ENCODE measurements around the gene UQCC5. TPM values are rescaled to one million over a fixed set of nuclear protein-coding genes. Genes with fewer than 3 reads are reported as not detected.

UQCC5 gene
- total RNA-seq, 1 experiment from 2014 or later: 4.2 TPM

DNA sequence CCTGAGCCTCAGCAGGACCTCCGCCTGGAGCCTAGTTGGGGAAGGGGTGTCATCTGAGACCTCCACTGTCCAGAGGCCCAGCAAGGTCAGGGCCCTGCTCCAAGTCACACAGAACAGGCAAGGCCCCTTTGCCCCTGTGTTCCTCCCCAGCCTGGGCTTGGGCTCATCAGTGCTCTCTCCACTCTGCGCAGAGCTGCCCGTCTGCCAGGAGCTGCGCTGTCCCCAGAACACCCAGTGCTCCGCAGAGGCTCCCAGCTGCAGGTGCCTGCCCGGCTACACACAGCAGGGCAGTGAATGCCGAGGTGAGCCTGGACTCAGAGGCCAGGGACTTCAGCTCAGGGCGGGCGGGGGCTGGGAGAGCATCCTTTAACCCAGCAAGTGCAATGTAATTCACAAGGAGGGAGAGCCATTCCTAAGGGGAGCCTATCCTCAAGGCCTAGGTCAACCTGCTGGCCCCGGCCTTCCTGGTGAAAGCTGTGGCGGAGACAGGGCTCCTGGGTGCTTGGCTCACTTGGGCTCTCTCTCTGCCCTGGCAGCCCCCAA lies 33.5 kb upstream of the UQCC5 start:
- DNase-seq (ENCODE audit: low spot score): no peak
- in situ Hi-C loops (cut with HindIII; ENCODE audit: low sequenced_read_pairs): no loop called here

DNA sequence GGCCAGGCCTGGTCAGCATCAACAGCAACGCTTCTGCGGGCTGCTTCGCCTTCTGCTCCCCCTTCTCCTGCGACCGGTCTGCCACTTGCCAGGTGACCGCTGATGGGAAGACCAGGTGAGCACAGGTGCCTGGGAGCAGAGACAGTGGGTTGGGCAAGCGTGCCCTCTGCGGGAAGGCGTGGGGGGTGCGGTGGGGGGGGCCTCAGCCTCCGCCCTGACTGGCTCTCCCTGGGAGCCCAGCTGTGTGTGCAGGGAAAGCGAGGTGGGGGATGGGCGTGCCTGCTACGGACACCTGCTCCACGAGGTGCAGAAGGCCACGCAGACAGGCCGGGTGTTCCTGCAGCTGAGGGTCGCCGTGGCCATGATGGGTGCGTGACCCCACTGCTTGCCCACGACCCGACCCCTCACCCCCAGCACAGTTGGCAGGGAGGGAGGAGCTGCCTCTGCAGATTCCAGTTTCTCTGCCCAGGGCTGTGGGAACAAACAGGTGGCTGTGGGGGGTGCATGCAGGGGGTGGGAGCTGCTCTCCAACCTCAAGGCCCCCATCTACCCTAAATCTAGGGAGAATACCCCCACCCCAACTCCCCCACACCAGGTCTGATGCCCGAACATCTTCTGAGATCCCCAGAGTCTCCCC lies 32.5 kb upstream of the UQCC5 start:
- no peak for DNase-seq (ENCODE audit: low spot score)
- in situ Hi-C loops (cut with HindIII; ENCODE audit: low sequenced_read_pairs): no loop called here

DNA sequence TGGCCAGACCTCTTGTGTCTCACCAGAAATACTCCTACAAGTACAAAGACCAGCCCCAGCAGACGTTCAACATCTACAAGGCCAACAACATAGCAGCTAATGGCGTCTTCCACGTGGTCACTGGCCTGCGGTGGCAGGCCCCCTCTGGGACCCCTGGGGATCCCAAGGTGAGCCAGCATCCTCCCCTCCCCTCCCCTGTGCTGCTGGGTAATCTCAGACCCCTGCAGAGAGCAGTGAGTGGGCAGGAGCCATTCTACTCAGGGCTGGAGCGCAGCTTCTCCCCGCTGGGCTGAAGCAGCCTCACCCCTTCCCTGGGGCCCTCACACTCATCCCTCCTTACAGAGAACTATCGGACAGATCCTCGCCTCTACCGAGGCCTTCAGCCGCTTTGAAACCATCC lies 31.4 kb upstream of the UQCC5 start:
- no peak for DNase-seq (ENCODE audit: low spot score)
- in situ Hi-C loops (cut with HindIII; ENCODE audit: low sequenced_read_pairs): no loop called here

DNA sequence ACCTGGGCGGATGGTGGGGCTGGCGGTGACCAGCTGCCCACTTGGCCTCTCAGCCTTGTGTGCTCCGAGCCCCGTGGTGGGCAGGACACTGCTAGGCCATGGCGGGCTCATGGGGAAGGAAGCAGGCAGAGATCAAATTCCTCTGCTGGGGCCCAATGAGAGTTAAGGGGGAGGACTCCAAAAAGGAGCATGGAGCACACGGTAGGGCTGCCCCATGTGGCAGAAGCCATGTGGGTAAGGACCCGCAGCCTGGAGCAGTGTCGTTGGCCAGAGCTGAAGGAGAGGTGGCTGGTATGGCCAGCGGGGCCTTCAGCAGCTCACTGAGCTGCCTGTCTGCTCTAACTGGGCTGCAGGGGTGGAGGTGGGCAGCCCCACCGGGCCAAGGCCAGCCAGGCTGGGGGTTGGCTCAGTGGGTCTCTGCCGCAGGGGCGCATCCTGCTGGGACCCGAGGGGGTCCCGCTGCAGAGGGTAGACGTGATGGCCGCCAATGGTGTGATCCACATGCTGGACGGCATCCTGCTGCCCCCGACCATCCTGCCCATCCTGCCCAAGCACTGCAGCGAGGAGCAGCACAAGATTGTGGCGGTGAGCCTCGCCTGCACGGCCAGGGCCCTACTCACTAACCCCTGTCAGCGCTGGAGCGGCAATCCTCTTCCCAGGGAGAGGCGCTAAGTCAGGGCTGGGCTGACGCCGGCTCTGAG lies 30.0 kb upstream of the UQCC5 start:
- in situ Hi-C loops (cut with HindIII; ENCODE audit: low sequenced_read_pairs): no loop called here
- DNase-seq (ENCODE audit: low spot score): no peak

DNA sequence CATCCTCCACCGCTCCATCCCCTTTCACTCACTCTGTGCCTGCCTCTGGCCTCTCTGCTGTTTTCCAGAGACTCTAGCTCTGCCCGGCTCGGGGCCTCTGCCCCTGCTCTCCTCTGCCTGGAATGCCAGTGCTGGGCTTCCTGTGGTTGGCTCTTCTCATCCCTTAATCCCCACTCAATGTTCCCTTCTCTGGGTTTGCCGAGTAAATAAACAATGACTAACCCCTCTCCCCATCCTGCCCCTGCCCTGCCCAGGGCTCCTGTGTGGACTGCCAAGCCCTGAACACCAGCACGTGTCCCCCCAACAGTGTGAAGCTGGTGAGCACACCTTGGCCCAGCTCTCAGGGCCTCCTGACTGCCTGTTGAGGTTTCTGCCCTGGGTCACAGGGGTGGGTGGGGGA lies 29.0 kb upstream of the UQCC5 start:
- in situ Hi-C loops (cut with HindIII; ENCODE audit: low sequenced_read_pairs): no loop called here
- DNase-seq (ENCODE audit: low spot score): no peak

DNA sequence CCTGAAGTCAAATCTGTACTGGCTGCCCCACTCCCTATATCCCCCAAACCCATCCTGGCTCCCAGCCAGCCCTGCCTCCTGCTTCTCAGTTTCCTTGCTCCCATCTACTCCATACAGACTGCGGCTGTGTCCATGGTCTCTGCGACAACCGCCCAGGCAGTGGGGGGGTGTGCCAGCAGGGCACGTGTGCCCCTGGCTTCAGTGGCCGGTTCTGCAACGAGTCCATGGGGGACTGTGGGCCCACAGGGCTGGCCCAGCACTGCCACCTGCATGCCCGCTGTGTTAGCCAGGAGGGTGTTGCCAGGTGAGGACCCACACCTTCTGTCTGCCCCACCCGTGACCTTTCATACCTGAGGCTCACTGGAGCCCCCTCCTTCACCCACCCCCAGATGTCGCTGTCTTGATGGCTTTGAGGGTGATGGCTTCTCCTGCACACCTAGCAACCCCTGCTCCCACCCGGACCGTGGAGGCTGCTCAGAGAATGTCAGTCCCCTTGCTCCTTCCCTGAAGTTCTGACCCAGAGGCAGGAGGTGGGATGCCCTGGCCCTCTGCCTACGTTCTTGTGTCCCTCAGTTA lies 26.6 kb upstream of the UQCC5 start:
- in situ Hi-C loops (cut with HindIII; ENCODE audit: low sequenced_read_pairs): no loop called here

DNA sequence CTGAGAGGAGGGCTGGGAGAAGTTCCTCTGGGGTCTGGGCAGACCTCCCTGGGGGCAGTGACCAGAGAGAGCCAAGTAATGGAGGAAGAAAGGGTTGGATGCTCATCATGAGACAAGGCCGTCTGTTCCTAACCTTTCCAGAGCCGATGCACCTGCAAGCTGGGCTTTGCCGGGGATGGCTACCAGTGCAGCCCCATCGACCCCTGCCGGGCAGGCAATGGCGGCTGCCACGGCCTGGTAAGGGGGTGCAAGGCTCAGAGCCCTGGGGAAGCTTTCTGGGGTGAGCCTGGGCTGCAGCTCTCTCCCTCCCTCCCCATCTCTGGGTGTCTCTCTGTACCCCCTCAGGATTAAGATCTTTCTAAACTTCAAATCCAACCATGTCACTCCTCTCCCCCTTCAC lies 24.9 kb upstream of the UQCC5 start:
- DNase-seq (ENCODE audit: low spot score): no peak
- in situ Hi-C loops (cut with HindIII; ENCODE audit: low sequenced_read_pairs): no loop called here

More for the DNA sequence above, 26.6 kb upstream of the UQCC5 start:
- no peak for DNase-seq (ENCODE audit: low spot score)

DNA sequence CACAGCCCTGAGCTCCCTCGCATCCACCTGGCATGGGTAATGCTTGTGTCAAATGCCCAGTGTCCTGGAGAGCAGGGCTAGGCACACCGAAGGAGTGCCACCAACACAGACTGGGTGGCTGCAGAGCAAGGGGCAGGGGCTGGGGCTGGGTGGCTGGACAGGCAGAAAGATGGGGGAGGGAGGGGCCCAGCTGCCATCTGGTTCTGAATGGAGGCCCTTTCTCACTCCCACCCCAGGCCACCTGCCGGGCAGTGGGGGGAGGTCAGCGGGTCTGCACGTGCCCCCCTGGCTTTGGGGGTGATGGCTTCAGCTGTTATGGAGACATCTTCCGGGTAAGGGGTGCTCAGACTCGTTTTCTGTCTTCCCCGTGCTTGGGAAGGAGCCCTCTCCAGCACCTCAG lies 24.3 kb upstream of the UQCC5 start:
- no peak for DNase-seq (ENCODE audit: low spot score)
- in situ Hi-C loops (cut with HindIII; ENCODE audit: low sequenced_read_pairs): no loop called here

DNA sequence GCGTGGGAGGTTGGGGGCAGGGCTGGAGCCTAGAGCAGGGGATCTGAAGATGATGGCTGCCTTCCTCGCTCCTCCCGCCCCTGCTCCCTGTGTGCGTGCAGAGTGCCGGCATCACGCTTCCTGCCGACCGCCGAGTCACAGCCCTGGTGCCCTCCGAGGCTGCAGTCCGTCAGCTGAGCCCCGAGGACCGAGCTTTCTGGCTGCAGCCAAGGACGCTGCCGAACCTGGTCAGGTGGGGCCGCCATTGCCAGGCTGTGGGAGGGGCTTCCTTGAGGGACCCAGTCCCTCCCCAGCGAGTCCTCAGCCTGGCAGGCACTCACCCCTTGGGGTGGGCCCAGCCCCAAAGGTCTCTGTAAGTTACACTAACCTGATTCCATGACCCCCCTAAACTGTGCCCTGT lies 23.7 kb upstream of the UQCC5 start:
- DNase-seq (ENCODE audit: low spot score): no peak
- in situ Hi-C loops (cut with HindIII; ENCODE audit: low sequenced_read_pairs): no loop called here

DNA sequence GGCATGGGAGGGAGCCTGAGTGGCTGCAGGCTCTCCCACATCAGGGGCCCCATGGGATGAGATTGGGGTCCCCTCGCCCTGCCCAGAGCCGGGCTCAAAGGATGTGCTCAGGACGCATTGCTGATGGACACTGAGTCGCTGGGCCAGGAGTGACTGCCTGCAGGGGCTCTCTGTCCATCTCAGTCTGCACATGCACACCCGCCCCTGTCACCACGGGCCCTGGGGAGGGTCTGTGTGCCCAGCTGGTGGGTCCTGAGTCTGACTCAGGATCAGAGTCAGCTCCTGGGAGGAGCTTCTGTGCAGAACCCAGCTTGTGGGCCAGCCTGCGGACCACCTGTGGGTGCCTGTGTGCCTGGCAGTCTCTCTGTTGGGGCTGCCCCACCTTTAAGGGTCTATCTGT lies 23.1 kb upstream of the UQCC5 start:
- no peak for DNase-seq (ENCODE audit: low spot score)
- in situ Hi-C loops (cut with HindIII; ENCODE audit: low sequenced_read_pairs): no loop called here

DNA sequence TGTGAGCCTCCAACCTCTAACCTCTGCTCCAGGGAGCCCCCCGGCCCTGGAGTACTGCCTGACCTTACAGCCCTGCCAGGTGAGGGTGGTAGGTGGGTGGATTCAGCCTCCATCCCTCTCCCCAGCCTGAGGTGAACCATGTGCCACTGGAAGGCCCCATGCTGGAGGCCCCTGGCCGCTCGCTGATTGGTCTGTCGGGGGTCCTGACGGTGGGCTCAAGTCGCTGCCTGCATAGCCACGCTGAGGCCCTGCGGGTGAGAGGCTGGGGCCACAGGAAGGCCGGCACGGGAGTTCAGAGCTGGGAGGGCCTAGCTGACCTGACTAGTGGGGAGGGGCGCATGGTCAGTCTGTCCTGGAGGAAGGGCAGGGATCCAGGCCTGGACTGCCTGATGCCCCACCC lies 21.8 kb upstream of the UQCC5 start:
- in situ Hi-C loops (cut with HindIII; ENCODE audit: low sequenced_read_pairs): no loop called here
- no peak for DNase-seq (ENCODE audit: low spot score)

DNA sequence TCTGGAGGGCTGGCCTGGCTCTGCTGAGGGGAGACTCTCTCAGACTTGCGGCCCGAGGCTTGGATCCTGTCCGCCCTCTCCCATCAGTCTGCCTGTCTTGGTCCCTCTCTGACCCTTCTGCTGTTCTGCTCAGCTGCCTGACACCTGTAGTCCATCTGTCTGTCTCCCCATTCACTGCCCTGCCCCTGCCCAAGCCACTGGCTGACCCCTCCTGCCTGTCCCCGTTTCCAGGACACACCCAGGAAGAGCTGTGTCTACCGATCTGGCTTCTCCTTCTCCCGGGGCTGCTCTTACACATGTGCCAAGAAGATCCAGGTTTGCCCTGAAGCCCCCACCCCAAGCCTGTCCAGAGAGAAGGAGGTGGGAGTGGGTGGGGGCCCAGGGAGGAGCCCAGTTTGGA lies 21.2 kb upstream of the UQCC5 start:
- in situ Hi-C loops (cut with HindIII; ENCODE audit: low sequenced_read_pairs): no loop called here
- DNase-seq (ENCODE audit: low spot score): no peak

DNA sequence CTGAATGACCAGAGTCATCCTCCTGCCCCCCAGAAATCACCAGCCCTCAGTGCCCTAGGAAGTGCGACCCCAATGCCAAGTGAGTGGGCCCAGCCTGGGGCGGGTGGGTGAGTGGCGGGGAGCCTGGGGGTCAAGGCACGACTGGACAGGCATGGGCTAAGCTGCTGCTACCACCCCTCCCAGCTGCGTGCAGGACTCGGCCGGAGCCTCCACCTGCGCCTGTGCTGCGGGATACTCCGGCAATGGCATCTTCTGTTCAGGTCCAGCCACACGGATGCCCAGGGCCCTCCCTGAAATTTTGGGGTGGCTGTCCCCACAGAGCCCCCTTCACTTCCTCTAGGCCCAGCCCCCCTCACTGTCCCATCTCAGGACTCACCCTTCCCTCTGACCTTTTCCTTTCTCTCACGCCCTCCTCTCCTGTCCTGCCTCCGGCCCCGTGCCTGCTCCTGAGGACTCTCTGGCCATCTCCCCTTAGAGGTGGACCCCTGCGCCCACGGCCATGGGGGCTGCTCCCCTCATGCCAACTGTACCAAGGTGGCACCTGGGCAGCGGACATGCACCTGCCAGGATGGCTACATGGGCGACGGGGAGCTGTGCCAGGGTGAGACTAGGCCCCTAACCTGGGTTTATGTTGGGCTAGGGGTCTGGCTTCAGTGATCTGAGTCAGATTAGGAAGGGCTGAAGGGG lies 19.8 kb upstream of the UQCC5 start:
- no peak for DNase-seq (ENCODE audit: low spot score)
- in situ Hi-C loops (cut with HindIII; ENCODE audit: low sequenced_read_pairs): no loop called here

DNA sequence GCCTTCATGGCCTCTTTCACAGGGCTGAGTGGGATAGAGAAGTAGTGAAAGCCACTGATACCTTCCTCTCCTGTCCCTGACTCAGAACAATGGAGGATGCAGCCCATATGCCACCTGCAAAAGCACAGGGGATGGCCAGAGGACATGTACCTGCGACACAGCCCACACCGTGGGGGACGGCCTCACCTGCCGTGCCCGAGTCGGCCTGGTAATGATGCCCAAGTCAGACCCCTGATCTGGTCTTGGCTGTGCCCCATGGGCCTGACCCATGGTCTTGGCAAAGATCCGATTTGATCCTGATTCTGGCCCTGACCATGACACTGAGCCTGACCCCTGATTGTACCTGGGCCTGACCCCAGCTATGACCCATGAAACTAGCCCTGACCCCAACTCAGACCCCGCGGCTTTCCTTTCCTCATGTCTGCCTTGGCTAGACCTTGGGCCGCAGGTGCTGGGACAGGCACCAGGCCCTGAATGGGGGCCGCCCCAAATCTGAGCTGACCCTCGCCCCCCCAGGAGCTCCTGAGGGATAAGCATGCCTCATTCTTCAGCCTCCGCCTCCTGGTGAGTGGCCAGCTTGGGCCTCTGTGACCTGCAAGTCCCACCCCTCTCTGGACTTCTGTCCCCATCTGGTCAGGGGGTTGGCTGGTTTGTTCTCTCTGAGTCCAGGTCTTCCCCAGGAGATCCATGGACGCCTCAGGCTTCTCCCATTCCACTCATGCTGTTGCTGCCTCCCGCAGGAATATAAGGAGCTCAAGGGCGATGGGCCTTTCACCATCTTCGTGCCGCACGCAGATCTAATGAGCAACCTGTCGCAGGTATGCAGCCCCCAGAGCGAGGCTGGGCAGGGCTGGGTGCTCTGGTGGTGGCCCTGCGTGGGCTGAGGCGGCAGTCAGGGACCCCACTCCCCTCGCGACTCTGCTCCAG lies 18.3 kb upstream of the UQCC5 start:
- no peak for DNase-seq (ENCODE audit: low spot score)
- in situ Hi-C loops (cut with HindIII; ENCODE audit: low sequenced_read_pairs): no loop called here

DNA sequence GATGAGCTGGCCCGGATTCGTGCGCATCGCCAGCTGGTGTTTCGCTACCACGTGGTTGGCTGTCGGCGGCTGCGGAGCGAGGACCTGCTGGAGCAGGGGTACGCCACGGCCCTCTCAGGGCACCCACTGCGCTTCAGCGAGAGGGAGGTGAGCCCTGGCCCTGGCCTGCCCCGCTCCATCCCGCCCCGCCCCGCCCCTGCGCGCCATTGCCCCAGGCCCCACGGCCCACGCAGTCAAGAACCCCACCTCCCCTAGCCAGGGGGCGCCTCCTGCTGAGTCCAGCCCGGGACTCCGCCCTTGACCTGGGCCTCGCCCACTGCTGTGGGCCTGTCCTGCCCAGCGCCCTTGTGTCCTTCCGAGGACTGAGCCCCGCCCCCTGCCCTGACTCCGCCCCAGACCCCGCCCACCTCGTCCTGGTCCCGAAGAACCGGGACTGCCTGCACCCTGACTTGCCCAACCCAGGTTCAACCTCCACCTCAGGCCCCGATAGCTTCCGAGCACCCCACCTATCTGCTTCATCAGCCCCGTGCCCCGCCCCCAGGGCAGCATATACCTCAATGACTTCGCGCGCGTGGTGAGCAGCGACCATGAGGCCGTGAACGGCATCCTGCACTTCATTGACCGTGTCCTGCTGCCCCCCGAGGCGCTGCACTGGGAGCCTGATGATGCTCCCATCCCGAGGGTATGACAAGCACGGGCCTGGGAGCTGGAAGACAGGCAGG lies 17.5 kb upstream of the UQCC5 start:
- no peak for DNase-seq (ENCODE audit: low spot score)
- in situ Hi-C loops (cut with HindIII; ENCODE audit: low sequenced_read_pairs): no loop called here

DNA sequence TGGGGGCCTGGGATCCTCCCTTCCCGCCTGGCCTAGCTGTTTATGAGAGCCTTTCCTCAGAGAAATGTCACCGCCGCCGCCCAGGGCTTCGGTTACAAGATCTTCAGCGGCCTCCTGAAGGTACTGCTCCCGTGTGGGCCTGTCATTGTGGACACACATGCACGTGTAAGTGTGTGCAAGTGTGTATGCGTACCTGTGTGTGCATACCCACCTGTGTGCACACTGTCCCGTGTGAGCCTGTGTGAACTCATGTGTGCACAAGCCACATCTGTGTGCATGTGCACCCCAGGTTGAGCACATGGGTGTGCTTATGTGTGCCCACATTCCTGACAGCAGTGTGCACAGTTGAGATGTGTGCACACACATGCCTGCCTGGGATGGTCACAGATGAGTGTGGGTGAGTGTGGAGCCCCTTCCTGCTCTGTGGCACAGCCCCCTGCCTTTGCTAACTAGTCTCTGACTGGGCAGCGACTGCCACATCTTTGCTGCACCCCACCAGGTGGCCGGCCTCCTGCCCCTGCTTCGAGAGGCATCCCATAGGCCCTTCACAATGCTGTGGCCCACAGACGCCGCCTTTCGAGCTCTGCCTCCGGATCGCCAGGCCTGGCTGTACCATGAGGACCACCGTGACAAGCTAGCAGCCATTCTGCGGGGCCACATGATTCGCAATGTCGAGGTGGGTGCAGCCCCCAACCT lies 16.8 kb upstream of the UQCC5 start:
- DNase-seq (ENCODE audit: low spot score): no peak
- in situ Hi-C loops (cut with HindIII; ENCODE audit: low sequenced_read_pairs): no loop called here

DNA sequence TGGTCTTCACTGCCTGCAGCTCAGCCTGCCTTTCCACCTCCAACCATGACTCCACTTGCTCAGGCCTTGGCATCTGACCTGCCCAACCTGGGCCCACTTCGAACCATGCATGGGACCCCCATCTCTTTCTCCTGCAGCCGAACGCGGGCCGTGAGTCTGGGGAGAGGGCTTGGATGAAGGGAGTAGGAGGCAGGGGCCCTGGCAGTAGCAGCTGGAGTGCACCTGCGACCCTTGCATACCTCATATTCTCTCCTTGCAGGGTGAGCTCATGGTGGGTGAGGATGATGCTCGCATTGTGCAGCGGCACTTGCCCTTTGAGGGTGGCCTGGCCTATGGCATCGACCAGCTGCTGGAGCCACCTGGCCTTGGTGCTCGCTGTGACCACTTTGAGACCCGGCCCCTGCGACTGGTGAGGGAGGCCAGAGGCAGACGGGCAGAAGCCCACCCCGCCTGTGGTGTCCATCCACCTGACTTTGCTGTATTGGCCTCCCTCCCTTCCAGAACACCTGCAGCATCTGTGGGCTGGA lies 16.2 kb upstream of the UQCC5 start:
- in situ Hi-C loops (cut with HindIII; ENCODE audit: low sequenced_read_pairs): no loop called here
- DNase-seq (ENCODE audit: low spot score): no peak
